Central memory CD4-positive, alpha-beta T cell (primary cell): ENCODE results near the gene ZC3H12D.

ENCODE experiments used
- DNase-seq: peaks from one replicate; pipeline ENCODE4 v3.0.0; 2022

The ZC3H12D gene

DNA sequence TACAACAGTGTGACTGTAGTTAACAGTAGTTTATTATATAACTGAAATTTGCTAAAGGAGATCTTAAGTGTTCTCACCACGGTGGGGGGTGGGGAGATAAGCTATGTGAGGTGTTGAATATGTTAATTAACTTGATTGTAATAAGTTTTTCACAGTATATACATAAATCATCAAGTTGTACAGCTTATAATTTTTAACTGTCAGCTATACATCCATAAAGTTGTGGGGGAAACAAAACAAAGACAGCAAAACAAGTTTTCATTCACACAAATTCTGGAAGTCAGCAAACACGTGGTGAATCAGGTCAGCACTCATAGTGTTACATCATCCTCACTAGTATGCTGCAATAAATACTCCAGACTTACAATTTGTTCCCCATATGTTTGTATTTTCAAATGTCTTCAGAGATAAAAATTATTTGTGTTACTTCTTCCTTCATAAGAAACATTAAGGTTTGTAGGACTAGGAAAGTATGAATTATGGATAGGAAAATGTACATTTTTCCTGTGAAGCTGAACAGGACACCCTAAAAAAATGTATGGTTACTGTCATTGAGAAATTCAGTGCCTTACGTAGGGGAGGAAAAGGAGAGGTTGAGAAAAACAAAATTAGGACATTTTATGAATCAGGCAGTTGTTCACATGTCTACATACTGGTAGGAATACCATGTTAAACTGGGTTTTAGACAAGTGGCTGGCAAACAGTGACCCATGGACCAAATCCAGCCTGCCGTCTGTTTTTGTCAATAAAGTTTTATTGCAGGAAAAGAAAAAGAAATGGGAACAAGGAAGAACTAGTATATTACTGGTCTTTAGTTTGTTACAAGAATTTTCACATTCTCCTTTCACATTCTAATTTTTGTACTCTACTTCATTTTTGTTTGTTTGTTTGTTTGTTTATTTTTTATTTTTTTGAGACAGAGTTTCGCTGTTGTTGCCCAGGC is 78.7 kb downstream of the ZC3H12D start:
- DNase-seq, result no peak

DNA sequence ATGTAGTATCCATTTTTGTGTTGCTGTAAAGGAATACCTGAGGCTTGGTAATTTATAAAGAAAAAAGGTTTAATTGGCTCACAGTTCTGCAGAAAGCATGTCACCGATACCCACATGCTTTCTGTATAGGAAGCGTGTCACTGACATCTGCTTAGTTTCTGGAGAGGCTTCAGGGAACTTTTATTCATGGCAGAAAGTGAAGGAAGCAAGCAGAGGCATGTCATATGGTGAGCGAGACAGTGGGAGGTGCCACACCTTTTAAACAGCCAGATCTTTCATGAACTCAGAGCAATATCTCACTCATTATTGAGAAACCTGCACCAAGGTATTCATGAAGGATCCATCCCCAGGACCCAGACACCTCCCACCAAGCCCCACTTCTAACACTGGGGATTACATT is 81.3 kb downstream of the ZC3H12D start:
- no peak for DNase-seq

DNA sequence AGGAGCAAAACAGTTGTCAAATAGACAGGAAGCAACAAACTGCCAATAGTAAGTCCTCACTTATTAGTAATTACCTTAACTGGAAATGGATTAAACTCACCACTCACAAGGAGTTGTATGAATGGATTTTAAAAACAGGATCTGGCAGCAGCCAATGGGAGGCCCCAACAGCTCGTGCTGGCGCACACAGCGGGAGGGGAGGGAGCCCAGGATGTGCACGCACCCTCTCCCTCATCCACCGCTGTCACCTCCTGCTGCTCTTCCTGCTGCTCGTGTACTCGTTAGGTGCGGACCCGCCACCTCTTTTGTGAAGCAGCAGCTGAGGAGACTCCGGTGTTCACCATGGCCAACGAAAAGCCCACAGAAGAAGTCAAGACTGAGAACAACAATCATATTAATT is 84.8 kb downstream of the ZC3H12D start, which contains the start of gene SUMO4:
Gene SUMO4, plus strand, starts transcription at position 213 of the 400 bp plus-strand sequence. Its CDS starts 130 bp downstream, at position 343.
- no peak for DNase-seq

DNA sequence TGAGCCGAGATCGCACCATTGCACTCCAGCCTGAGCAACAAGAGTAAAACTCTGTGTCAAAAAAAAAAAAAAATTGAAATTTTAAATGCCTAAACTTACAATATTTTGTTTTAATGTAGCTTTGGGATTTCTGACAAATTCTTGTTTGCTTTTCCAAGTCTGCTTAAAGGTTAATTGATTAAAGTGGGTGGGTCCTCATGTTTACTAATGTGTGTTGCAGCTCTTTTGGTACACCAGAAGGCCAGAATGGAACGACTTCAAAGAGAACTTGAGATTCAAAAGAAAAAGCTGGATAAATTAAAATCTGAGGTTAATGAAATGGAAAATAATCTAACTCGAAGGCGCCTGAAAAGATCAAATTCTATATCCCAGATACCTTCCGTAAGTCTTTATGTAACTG is 87.4 kb downstream of the ZC3H12D start:
- DNase-seq, result no peak
